Left ventricle myocardium inferior (tissue), 1 donor: ENCODE data around the gene CFAP99. TPM values are rescaled to one million over a fixed set of nuclear protein-coding genes. Genes with fewer than 3 reads are reported as not detected.
"Not testable (repeated sequence)": the region's sequence is repeated elsewhere in the genome, so short reads cannot be mapped to it uniquely, and the experiment has no call there.

Experiments used
- DNase-seq: peaks from one replicate; pipeline ENCODE4 v3.0.0-alpha.2; 2020
- H3K27ac ChIP-seq: fragments of 200-600 bp; replicated peaks from 2 replicates; pipeline ENCODE4 v1.8.0; 2021
- H3K27me3 ChIP-seq: fragments of 200-600 bp; 2 replicates; pipeline ENCODE4 v1.8.0; 2021; ENCODE audit warnings: low read depth
- H3K36me3 ChIP-seq: fragments of 200-600 bp; 2 replicates; pipeline ENCODE4 v1.8.0; 2021
- H3K4me1 ChIP-seq: fragments of 200-600 bp; 2 replicates; pipeline ENCODE4 v1.8.0; 2021
- H3K4me3 ChIP-seq: fragments of 200-600 bp; 2 replicates; pipeline ENCODE4 v1.8.0; 2021; ENCODE audit warnings: mild to moderate bottlenecking, moderate library complexity
- H3K9me3 ChIP-seq: fragments of 200-600 bp; replicated peaks from 2 replicates; pipeline ENCODE4 v1.8.0; 2021
- intact Hi-C: fragments of 100-400 bp; cut with micrococcal nuclease; formaldehyde crosslinking; loops from one replicate; pipeline ENCODE4 v1.11.0; 2022
- total RNA-seq: library from RNA; stranded (reverse); fragmentation: NEBNext Ultra II Directional; extraction: Animal tissue kit (Norgen Biotek cat#: 25700); gene quantifications from one replicate; pipeline ENCODE4 v1.2.1, GENCODE V29; 2021
- TF ChIP-seq, protein P1 (sequence below): fragments of 200-600 bp; IDR thresholded peaks from 2 replicates; pipeline ENCODE4 v1.8.0; 2021; ENCODE audit warnings: antibody characterized with exemption, mild to moderate bottlenecking, borderline replicate concordance
- donor health status: DM: no; HTN: yes; CAD: no; lungs with severe emphysema.

The CFAP99 gene
- total RNA-seq, 1 donor from 2014 or later = not detected

DNA sequence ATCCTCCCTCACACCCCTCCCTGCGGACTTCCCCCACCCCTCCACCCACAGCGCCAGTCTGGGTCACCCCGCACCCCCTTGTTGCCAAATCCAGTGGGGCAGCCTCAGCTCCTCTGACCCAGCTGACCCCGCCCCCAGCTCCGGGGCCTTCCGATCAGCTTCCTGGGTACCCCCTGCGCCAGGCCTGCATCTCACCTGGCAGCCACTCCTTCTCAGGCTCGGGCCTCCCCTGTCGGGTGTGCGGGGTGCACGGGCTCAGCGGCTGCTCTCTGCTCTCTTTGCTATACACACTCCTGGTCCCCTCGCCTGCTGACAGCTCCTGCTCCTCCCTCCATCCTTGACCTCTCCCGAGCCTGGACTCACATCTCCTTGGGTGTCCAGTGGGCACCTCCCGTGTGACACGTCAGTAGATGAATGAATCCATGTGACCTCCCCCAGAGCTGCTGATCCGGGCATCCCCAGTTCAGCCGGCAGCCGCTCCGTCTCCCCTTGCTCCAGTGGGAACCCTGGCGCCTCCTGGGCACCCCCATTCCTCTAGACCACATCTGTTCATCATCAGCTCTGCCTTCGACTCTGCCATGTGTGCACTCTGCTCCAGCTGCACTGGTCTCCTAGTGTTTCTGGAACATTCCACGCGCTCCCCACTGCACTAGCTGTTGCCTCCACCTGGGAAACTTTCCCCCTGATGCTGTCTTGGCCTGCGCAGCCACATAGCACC, 9.9 kb downstream of the CFAP99 start:
- Histone ChIP-seq H3K4me3 (no peak overlapping the region), H3K9me3 (no peaks in the 10 kb centered on the region), H3K4me1 (no peaks in the 10 kb centered on the region), H3K27me3 (peaks cover 36% of the 10 kb centered on the region), H3K27ac (no peak overlapping the region), H3K36me3 (no peaks in the 10 kb centered on the region)
- no peak for DNase-seq
- TF ChIP-seq, protein P1, sequence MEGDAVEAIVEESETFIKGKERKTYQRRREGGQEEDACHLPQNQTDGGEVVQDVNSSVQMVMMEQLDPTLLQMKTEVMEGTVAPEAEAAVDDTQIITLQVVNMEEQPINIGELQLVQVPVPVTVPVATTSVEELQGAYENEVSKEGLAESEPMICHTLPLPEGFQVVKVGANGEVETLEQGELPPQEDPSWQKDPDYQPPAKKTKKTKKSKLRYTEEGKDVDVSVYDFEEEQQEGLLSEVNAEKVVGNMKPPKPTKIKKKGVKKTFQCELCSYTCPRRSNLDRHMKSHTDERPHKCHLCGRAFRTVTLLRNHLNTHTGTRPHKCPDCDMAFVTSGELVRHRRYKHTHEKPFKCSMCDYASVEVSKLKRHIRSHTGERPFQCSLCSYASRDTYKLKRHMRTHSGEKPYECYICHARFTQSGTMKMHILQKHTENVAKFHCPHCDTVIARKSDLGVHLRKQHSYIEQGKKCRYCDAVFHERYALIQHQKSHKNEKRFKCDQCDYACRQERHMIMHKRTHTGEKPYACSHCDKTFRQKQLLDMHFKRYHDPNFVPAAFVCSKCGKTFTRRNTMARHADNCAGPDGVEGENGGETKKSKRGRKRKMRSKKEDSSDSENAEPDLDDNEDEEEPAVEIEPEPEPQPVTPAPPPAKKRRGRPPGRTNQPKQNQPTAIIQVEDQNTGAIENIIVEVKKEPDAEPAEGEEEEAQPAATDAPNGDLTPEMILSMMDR = no peak
- intact Hi-C loops = no loop called here

DNA sequence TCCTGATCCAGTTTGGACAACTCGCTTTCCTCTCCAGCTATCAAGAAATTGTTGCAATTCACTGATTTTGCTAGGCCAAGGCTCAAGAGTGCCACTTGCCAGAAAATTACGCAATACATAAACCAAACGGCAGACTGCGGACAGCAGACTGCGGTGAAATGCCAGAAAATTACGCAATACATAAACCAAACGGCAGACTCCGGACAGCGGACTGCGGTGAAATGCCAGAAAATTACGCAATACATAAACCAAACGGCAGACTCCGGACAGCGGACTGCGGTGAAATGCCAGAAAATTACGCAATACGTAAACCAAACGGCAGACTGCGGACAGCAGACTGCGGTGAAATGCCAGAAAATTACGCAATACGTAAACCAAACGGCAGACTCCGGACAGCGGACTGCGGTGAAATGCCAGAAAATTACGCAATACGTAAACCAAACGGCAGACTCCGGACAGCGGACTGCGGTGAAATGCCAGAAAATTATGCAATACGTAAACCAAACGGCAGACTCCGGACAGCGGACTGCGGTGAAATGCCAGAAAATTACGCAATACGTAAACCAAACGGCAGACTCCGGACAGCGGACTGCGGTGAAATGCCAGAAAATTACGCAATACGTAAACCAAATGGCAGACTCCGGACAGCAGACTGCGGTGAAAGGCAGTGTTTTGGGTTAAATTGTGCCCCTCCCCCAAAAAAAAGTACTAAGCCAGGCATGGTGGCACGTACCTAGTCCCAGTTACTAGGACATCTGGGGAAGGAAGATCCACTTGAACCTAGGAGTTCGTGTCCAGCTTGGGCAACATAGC, 11.4 kb downstream of the CFAP99 start:
- H3K27ac ChIP-seq, H3K4me1 ChIP-seq, DNase-seq, H3K4me3 ChIP-seq, H3K9me3 ChIP-seq, H3K36me3 ChIP-seq, intact Hi-C loops: not testable (repeated sequence)
- H3K27me3 ChIP-seq = peaks cover 31% of the 10 kb centered on the region

DNA sequence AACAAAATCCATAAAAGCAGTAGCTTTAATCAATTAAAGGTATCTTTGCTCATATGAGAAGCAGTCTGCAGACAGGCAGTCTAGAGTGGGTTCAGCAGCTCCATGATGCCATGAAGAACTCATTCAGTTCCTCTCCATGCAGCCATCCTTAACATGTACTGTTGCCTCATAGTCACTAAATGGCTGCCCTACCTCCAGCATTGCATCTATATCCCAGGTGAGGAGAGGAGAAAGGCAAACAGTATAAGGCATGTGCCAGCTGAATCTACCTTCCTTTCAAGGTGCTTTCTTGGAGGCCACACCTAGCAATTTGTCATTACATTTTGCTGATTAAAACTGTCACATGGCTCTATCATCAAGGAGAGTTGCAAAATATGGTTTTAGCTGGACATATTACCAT, 13.2 kb downstream of the CFAP99 start:
- intact Hi-C loops = no loop called here
- Histone ChIP-seq H3K27me3 (peaks cover 24% of the 10 kb centered on the region), H3K27ac (no peak overlapping the region), H3K9me3 (no peaks in the 10 kb centered on the region), H3K4me3 (no peak overlapping the region), H3K4me1 (no peaks in the 10 kb centered on the region), H3K36me3 (no peaks in the 10 kb centered on the region)
- no peak for DNase-seq
- TF ChIP-seq, protein P1 = no peak

DNA sequence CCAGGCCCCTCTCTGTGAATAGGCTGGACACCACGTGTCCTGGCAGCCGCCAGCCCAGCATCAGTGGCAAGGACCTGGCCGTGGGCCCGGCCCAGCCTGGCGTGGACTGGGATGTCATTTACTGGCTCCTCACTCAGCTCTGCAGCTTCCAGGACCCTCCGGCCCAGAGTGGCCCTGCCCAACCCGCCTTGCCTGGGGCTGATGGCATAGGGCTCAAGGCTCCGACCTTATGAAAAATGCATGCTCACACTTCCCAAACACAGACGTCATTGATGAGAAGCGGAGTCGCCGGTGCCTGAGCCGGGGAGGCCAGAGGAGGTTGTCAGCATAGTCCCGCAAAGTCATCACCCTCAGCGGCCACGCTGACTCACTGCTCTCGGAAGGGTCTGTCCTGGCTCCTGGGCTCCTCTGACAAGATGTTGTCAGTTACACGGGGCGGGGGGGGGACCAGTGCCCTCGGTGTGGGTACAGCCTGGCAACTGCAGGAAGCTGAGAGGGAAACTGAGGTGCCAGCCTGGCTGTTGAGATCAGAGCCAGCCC, 14.3 kb downstream of the CFAP99 start:
- intact Hi-C loops = no loop called here
- Histone ChIP-seq H3K27ac (no peak overlapping the region), H3K4me3 (no peak overlapping the region), H3K4me1 (no peaks in the 10 kb centered on the region), H3K9me3 (no peaks in the 10 kb centered on the region), H3K27me3 (peaks cover 15% of the 10 kb centered on the region), H3K36me3 (no peaks in the 10 kb centered on the region)
- TF ChIP-seq, protein P1 = no peak
- no peak for DNase-seq

DNA sequence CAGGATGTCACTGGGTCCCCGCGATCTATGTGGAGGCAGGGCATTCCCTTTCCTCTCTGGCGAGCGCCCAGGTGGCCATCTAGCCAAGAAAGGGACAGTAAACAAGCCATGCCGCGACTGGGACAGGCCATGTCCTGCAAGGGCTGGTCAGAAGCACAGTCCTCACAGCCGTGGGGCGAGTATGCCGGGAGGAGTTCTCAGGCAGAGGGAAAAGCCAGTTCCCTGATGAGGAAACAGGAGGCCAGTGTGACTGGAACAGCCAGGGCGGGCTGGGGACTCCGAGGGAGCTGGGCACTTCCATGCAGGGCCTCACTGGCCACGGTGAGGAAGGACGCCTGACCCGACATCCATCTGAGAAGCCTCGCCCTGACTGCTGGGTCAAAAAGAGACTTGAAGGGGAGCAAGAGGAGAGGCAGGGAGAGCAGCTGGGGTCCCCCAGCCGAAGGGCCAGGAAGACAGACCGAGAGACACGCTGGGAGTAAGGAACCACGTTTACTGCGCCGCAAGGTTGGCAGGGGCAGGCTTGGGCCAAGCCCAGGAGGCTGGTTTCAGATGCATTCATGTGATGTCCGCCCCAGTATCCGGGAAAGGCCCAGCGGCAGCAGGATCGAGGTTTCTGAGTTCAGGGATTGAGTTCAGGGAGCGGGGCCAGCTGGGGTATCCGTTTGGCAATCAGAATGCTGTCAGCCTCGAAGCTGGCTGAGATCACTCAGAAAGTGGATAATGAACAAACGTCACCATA, 15.0 kb downstream of the CFAP99 start:
- intact Hi-C loops = no loop called here
- Histone ChIP-seq H3K27ac (no peak overlapping the region), H3K36me3 (no peaks in the 10 kb centered on the region), H3K9me3 (no peaks in the 10 kb centered on the region), H3K27me3 (peaks cover 9% of the 10 kb centered on the region), H3K4me3 (no peak overlapping the region), H3K4me1 (no peaks in the 10 kb centered on the region)
- DNase-seq = no peak
- TF ChIP-seq, protein P1 = no peak
